Large intestine (tissue), 12 donors: Measurements from ENCODE around the gene ZNF785. TPM values are rescaled to one million over a fixed set of nuclear protein-coding genes. Genes with fewer than 3 reads are reported as not detected.
A peak's percentile ranks its signal among the peaks of the same experiment; 100 is the strongest.
"Not testable (repeated sequence)": the region's sequence is repeated elsewhere in the genome, so short reads cannot be mapped to it uniquely, and the experiment has no call there.

Source experiments
- DNase-seq, 2 donors: peaks; one replicate each; pipeline versions ENCODE4 v3.0.0 to v3.0.0-alpha.2; 2013
- H3K27ac ChIP-seq: one replicate; pipeline ENCODE4 v1.5.1; 2013; ENCODE audit warnings: low read length
- H3K27me3 ChIP-seq: 2 replicates; pipeline ENCODE4 v1.6.1; 2013; ENCODE audit warnings: low read length; ENCODE audit not compliant: control insufficient read depth, insufficient read depth
- H3K36me3 ChIP-seq: 2 replicates; pipeline ENCODE4 v1.6.1; 2013; ENCODE audit warnings: low read length; ENCODE audit not compliant: control insufficient read depth, insufficient read depth
- H3K4me1 ChIP-seq: one replicate; pipeline ENCODE4 v1.6.1; 2013; ENCODE audit warnings: low read length; ENCODE audit not compliant: control insufficient read depth, insufficient read depth
- H3K4me3 ChIP-seq: one replicate; pipeline ENCODE4 v1.5.1; 2013; ENCODE audit warnings: low read length
- H3K9me3 ChIP-seq: one replicate; pipeline ENCODE4 v1.6.1; 2013; ENCODE audit warnings: mild to moderate bottlenecking, low read depth, low read length, moderate library complexity; ENCODE audit not compliant: control insufficient read depth
- WGBS: methylation state at CpG from one replicate; pipeline ENCODE4 v1.1.5; 2013; ENCODE audit warnings: low lambda C conversion rate; ENCODE audit not compliant: insufficient coverage; 5-methylcytosine and 5-hydroxymethylcytosine counted together
- long read RNA-seq, 11 donors: transcript quantifications; one replicate each; lab custom pipeline, GENCODE V29; 2026
- polyA plus RNA-seq: library from polyadenylated mRNA; unstranded; fragments of 120-200 nt; gene quantifications from one replicate; pipeline ENCODE4 v1.2.1, GENCODE V29; 2013

ZNF785 gene
- polyA plus RNA-seq, result 22.7 TPM
- long read RNA-seq, donor 1, transcript ZNF785-201 (3 exons, 3,282 nt), result major isoform, 5 of 5 reads
- long read RNA-seq, donor 1, partial matches to known transcripts, result 0 of 5 reads
- long read RNA-seq, donor 1, other reads (novel, unspliced or antisense), result 0 of 5 reads
- long read RNA-seq, donor 2, transcript ZNF785-201 (3 exons, 3,282 nt), result major isoform, 6 of 6 reads
- long read RNA-seq, donor 2, partial matches to known transcripts, result 0 of 6 reads
- long read RNA-seq, donor 2, other reads (novel, unspliced or antisense), result 0 of 6 reads
- long read RNA-seq, donor 3, result 0 reads
- long read RNA-seq, donor 4, partial matches to known transcripts, result 0 of 2 reads
- long read RNA-seq, donor 4, other reads (novel, unspliced or antisense), result 0 of 2 reads
- long read RNA-seq, donor 5, partial matches to known transcripts, result 0 of 2 reads
- long read RNA-seq, donor 5, other reads (novel, unspliced or antisense), result 0 of 2 reads
- long read RNA-seq, donor 6, transcript ZNF785-201 (3 exons, 3,282 nt), result major isoform, 6 of 6 reads
- long read RNA-seq, donor 6, partial matches to known transcripts, result 0 of 6 reads
- long read RNA-seq, donor 6, other reads (novel, unspliced or antisense), result 0 of 6 reads
- long read RNA-seq, donor 7, partial matches to known transcripts, result 0 of 1 reads
- long read RNA-seq, donor 7, other reads (novel, unspliced or antisense), result 0 of 1 reads
- long read RNA-seq, donor 8, transcript ZNF785-201 (3 exons, 3,282 nt), result major isoform, 5 of 5 reads
- long read RNA-seq, donor 8, partial matches to known transcripts, result 0 of 5 reads
- long read RNA-seq, donor 8, other reads (novel, unspliced or antisense), result 0 of 5 reads
- long read RNA-seq, donor 9, partial matches to known transcripts, result 0 of 4 reads
- long read RNA-seq, donor 9, other reads (novel, unspliced or antisense), result 0 of 4 reads
- long read RNA-seq, donor 10, transcript ZNF785-201 (3 exons, 3,282 nt), result major isoform, 7 of 15 reads
- long read RNA-seq, donor 10, partial matches to known transcripts, result 8 of 15 reads
- long read RNA-seq, donor 10, other reads (novel, unspliced or antisense), result 0 of 15 reads
- long read RNA-seq, donor 11, partial matches to known transcripts, result 0 of 4 reads
- long read RNA-seq, donor 11, other reads (novel, unspliced or antisense), result 0 of 4 reads

DNA sequence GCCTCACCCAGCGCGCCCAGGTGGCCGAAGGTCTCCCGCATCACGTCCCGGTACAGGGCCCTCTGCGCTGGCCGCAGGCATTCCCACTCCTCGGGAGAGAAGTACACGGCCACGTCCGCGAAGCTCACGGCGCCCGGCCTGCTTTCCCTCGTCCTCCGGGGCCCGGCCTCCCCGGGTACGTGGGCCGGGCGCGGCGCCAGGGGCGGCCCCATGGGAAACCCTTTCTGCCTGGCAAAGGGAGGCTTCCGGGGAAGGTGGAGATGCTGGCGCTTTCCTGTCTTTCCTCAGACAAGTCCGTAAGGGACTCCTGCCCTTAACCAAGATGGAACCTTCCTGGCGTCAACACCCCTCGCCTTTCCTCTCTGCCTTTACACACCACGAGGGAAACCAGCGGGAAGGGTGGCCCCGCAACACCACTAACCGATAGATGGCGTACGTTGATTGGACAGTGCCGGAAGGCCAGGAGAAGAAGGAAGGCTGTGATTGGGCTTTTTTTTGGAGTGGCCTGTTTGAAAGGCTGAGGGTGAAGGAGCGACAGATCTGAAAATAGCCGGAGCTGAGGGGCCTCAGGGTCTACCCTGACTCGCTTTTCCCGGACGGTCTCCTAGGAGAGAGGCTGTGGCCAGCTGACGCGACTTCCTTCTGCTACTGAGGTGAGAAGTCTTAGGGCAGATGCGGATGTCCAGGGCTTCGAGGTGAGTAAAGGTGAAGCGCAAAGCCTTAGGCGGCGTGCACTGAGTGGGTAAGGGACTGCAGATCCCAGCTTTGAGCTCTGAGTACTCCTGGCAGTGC, at the start of gene ZNF785:
Gene ZNF785, minus strand, starts transcription at position 298 of the 792 bp plus-strand sequence. Its CDS starts 86 bp downstream, at position 212.
- Histone ChIP-seq H3K4me3 (peak within 1 kb of the TSS; percentile 53), H3K36me3 (peaks cover 26% of the 10 kb centered on the region), H3K9me3 (peaks cover 8% of the 10 kb centered on the region), H3K27ac (peak within 1 kb of the TSS; percentile 82), H3K4me1 (peaks cover 9% of the 10 kb centered on the region), H3K27me3 (no peaks in the 10 kb centered on the region)
- WGBS, result no CpG with 5 or more reads among the region's 50 CpGs
- peak; percentile 98 for DNase-seq

DNA sequence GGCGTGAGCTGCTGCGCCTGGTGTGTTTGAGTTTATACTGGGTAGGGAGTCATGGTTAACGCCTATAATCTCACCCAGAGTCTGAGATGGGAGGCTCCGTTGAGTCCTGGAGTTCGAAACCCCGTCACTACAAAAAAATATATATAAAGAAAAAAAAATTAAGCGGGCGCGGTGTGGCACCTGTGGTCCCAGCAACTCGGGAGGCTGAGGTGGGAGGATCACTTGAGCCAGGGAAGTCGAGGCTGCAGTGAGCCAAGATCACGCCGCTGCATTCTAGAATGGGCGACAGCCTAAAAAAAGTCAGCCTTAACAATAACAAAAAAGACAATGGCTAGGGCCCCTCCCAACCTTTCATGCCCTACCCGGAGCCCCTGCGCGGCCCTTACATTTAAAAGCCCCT, 48.0 kb upstream of the ZNF785 start:
- WGBS, result no CpG with 5 or more reads among the region's 17 CpGs
- Histone ChIP-seq H3K4me1 (peaks cover 2% of the 10 kb centered on the region), H3K36me3 (no peaks in the 10 kb centered on the region), H3K9me3 (no peaks in the 10 kb centered on the region), H3K4me3 (peak overlapping the region; percentile 61), H3K27ac (peak overlapping the region; percentile 57), H3K27me3 (no peaks in the 10 kb centered on the region)
- DNase-seq, result no peak

- H3K36me3 ChIP-seq, H3K27me3 ChIP-seq, DNase-seq, H3K27ac ChIP-seq, H3K4me1 ChIP-seq, H3K9me3 ChIP-seq, H3K4me3 ChIP-seq: not testable (repeated sequence)
- no CpG with 5 or more reads among the region's 7 CpGs for WGBS
These were observed 47.0 kb upstream of the ZNF785 start for GRCh38 chr16:30632454-30632853.

GRCh38 chr16:30628628-30629540, 43.4 kb upstream of the ZNF785 start:
- Histone ChIP-seq H3K27me3 (no peaks in the 10 kb centered on the region), H3K36me3 (no peaks in the 10 kb centered on the region), H3K4me3 (no peak overlapping the region), H3K9me3 (no peaks in the 10 kb centered on the region), H3K4me1 (peaks cover 3% of the 10 kb centered on the region), H3K27ac (no peak overlapping the region)
- DNase-seq, result peak; percentile 67 to 70
- 40% methylated on average over 3 of the region's 18 CpGs for WGBS

GRCh38 chr16:30626236-30626635, 40.7 kb upstream of the ZNF785 start:
- Histone ChIP-seq H3K9me3 (no peaks in the 10 kb centered on the region), H3K27ac (no peak overlapping the region), H3K36me3 (no peaks in the 10 kb centered on the region), H3K27me3 (no peaks in the 10 kb centered on the region), H3K4me3 (no peak overlapping the region), H3K4me1 (peaks cover 3% of the 10 kb centered on the region)
- DNase-seq, result no peak
- WGBS, result 90% methylated on average over 2 of the region's 9 CpGs

- peaks cover 9% of the 10 kb centered on the region for H3K4me1 ChIP-seq
- H3K36me3 ChIP-seq, result no peaks in the 10 kb centered on the region
- no peaks in the 10 kb centered on the region for H3K27me3 ChIP-seq
- 80% methylated on average over 1 of the region's 11 CpGs for WGBS
- H3K4me3 ChIP-seq, result no peak overlapping the region
- no peaks in the 10 kb centered on the region for H3K9me3 ChIP-seq
- DNase-seq, result no peak
- H3K27ac ChIP-seq, result no peak overlapping the region
These were observed 38.2 kb upstream of the ZNF785 start for GRCh38 chr16:30623536-30624283.

DNA sequence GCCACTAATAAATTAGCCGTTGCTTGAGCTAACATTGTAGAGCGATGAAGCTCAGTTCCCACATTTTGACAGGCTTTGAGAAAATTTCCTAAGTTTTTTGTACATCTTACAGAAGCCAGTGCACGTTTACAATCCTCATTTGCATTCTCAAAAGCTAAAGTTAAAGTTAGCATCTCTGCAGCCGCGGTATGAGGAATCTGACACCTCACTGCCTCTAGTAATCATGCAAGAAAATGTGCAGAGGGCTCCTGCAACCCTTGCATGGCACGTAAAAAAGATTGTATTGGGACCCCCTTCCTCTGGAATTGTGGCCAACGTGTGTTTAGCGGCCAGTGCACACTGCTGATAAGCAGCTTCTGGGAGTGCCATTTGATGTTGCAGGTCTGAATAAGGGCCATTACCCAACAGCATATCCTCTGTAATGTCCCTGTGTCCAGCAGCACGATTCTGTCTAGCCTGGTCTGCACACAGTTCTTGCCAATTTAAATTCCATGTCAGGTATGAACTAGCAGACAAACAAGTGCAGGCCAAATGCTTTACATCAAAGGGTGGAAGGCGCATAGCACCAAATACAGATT, 37.0 kb upstream of the ZNF785 start:
- Histone ChIP-seq H3K4me1 (peaks cover 7% of the 10 kb centered on the region), H3K9me3 (no peaks in the 10 kb centered on the region), H3K27me3 (no peaks in the 10 kb centered on the region), H3K27ac (no peak overlapping the region), H3K36me3 (no peaks in the 10 kb centered on the region), H3K4me3 (no peak overlapping the region)
- DNase-seq, result no peak
- WGBS, result no CpG with 5 or more reads among the region's 10 CpGs

GRCh38 chr16:30621765-30622164, 36.3 kb upstream of the ZNF785 start:
- no CpG with 5 or more reads among the region's 5 CpGs for WGBS
- H3K27me3 ChIP-seq, result no peaks in the 10 kb centered on the region
- DNase-seq, result no peak
- peaks cover 7% of the 10 kb centered on the region for H3K4me1 ChIP-seq
- no peaks in the 10 kb centered on the region for H3K36me3 ChIP-seq
- no peak overlapping the region for H3K4me3 ChIP-seq
- no peak overlapping the region for H3K27ac ChIP-seq
- H3K9me3 ChIP-seq, result no peaks in the 10 kb centered on the region
